Neuronal stem cell (in vitro differentiated cells): ENCODE measurements around the gene OR51B2.
"Not testable (repeated sequence)": the region's sequence is repeated elsewhere in the genome, so short reads cannot be mapped to it uniquely, and the experiment has no call there.

Experiments
- DNase-seq: peaks from one replicate; pipeline ENCODE4 v3.0.0-alpha.2; 2013; ENCODE audit warnings: low spot score
- H2AFZ ChIP-seq: one replicate; pipeline ENCODE4 v1.6.1; 2013; ENCODE audit warnings: mild to moderate bottlenecking, low read length, inconsistent platforms
- H2AK5ac ChIP-seq: 2 replicates; pipeline ENCODE4 v1.6.1; 2013; ENCODE audit warnings: low read depth, mild to moderate bottlenecking, inconsistent platforms, low read length, moderate library complexity, mixed read lengths
- H2BK120ac ChIP-seq: 2 replicates; pipeline ENCODE4 v1.6.1; 2013; ENCODE audit warnings: low read depth, mild to moderate bottlenecking, inconsistent platforms, low read length, moderate library complexity, mixed read lengths
- H2BK12ac ChIP-seq: one replicate; pipeline ENCODE4 v1.6.1; 2013; ENCODE audit warnings: low read length, inconsistent platforms
- H2BK15ac ChIP-seq: 2 replicates; pipeline ENCODE4 v1.6.1; 2013; ENCODE audit warnings: mild to moderate bottlenecking, low read length, inconsistent platforms, mixed read lengths
- H2BK5ac ChIP-seq: one replicate; pipeline ENCODE4 v1.6.1; 2013; ENCODE audit warnings: inconsistent platforms, mild to moderate bottlenecking, low read length, moderate library complexity
- H3K14ac ChIP-seq: one replicate; pipeline ENCODE4 v1.6.1; 2013; ENCODE audit warnings: low read length, inconsistent platforms
- H3K18ac ChIP-seq: 2 replicates; pipeline ENCODE4 v1.6.1; 2013; ENCODE audit warnings: low read length, inconsistent platforms
- H3K23ac ChIP-seq: 2 replicates; pipeline ENCODE4 v1.6.1; 2013; ENCODE audit warnings: low read depth, mild to moderate bottlenecking, mixed read lengths, low read length, inconsistent platforms; ENCODE audit not compliant: poor library complexity
- H3K27ac ChIP-seq: replicated peaks from 3 replicates; pipeline ENCODE4 v1.5.1; 2013; ENCODE audit warnings: low read length, inconsistent platforms
- H3K27me3 ChIP-seq, 3 experiments: 2 replicates each; pipeline ENCODE4 v1.6.1; 2013; ENCODE audit warnings: low read length in 3 of 3, mild to moderate bottlenecking in 2 of 3, inconsistent platforms in 1 of 3, low read depth in 1 of 3, mixed read lengths in 1 of 3, moderate library complexity in 1 of 3; ENCODE audit not compliant: control insufficient read depth in 3 of 3, insufficient read depth in 3 of 3
- H3K36me3 ChIP-seq, 2 donors: replicated peaks in 1 of 2; 2 replicates each; pipeline ENCODE4 v1.6.1; 2013; ENCODE audit warnings: low read length in 2 of 2; ENCODE audit not compliant: control insufficient read depth in 2 of 2, insufficient read depth in 2 of 2
- H3K4ac ChIP-seq: 2 replicates; pipeline ENCODE4 v1.6.1; 2013; ENCODE audit warnings: inconsistent platforms, mild to moderate bottlenecking, low read length, moderate library complexity
- H3K4me1 ChIP-seq, 2 donors: 1 replicate in 1 of 2; 2 replicates in 1 of 2; pipeline ENCODE4 v1.6.1; 2013; ENCODE audit warnings: low read length in 2 of 2, low read depth in 1 of 2; ENCODE audit not compliant: control insufficient read depth in 2 of 2, insufficient read depth in 1 of 2
- H3K4me2 ChIP-seq: one replicate; pipeline ENCODE4 v1.6.1; 2013; ENCODE audit warnings: mild to moderate bottlenecking, low read length, inconsistent platforms; ENCODE audit not compliant: insufficient read depth, poor library complexity, severe bottlenecking
- H3K4me3 ChIP-seq, 2 donors: 2 replicates each; pipeline ENCODE4 v1.5.1; 2013; ENCODE audit warnings: low read length in 2 of 2, mild to moderate bottlenecking in 2 of 2, inconsistent platforms in 1 of 2, moderate library complexity in 1 of 2
- H3K79me1 ChIP-seq: one replicate; pipeline ENCODE4 v1.6.1; 2013; ENCODE audit warnings: low read depth, mild to moderate bottlenecking, inconsistent platforms, low read length, moderate library complexity
- H3K9ac ChIP-seq: one replicate; pipeline ENCODE4 v1.6.1; 2013; ENCODE audit warnings: mild to moderate bottlenecking, low read depth, low read length, inconsistent platforms; ENCODE audit not compliant: poor library complexity
- H3K9me3 ChIP-seq, 2 donors: replicated peaks in 1 of 2; 2 replicates each; pipeline versions ENCODE3 to v1.6.1; 2013; ENCODE audit warnings: low read length in 2 of 2, mild to moderate bottlenecking in 2 of 2, inconsistent platforms in 1 of 2, low read depth in 1 of 2, mixed read lengths in 1 of 2, moderate library complexity in 1 of 2; ENCODE audit not compliant: control insufficient read depth in 2 of 2, insufficient read depth in 1 of 2
- H4K8ac ChIP-seq: one replicate; pipeline ENCODE4 v1.6.1; 2013; ENCODE audit warnings: low read depth, mild to moderate bottlenecking, inconsistent platforms, low read length, moderate library complexity
- H4K91ac ChIP-seq: one replicate; pipeline ENCODE4 v1.6.1; 2013; ENCODE audit warnings: low read length, low read depth, mild to moderate bottlenecking, inconsistent platforms; ENCODE audit not compliant: poor library complexity
- WGBS, 2 donors: extraction: QIAGEN DNeasy Blood & Tissue Kit; methylation state at CpG; one replicate each; pipeline ENCODE4 v1.1.7; 2013; ENCODE audit warnings: missing lambda C conversion rate in 2 of 2, mixed read lengths in 1 of 2; ENCODE audit not compliant: insufficient read length in 2 of 2, insufficient replicate concordance in 1 of 2; ENCODE audit errors: extremely low coverage in 2 of 2; 5-methylcytosine and 5-hydroxymethylcytosine counted together

Gene OR51B2

GRCh38 chr11:5313326-5314023 lies 10.6 kb downstream of the OR51B2 start:
- not testable (repeated sequence) for H3K9me3 ChIP-seq, H3K4me2 ChIP-seq, H3K4me3 ChIP-seq, H2AFZ ChIP-seq, H2AK5ac ChIP-seq, H3K27ac ChIP-seq, H3K4me1 ChIP-seq, H3K14ac ChIP-seq, H4K91ac ChIP-seq, H3K27me3 ChIP-seq, H2BK120ac ChIP-seq, H2BK15ac ChIP-seq, H3K79me1 ChIP-seq, H2BK12ac ChIP-seq, H2BK5ac ChIP-seq, DNase-seq, H4K8ac ChIP-seq, H3K18ac ChIP-seq, H3K23ac ChIP-seq, H3K4ac ChIP-seq, H3K9ac ChIP-seq, H3K36me3 ChIP-seq
- WGBS, 2 donors = no CpG with 5 or more reads among the region's 3 CpGs

- no peak for DNase-seq
- no peak overlapping the region for H2AFZ ChIP-seq
- H2BK120ac ChIP-seq = no peak overlapping the region
- H3K4me3 ChIP-seq = no peak overlapping the region
- no peak overlapping the region for H3K9ac ChIP-seq
- H3K18ac ChIP-seq = no peak overlapping the region
- H2AK5ac ChIP-seq = no peak overlapping the region
- no peak overlapping the region for H3K4ac ChIP-seq
- no peak overlapping the region for H3K23ac ChIP-seq
- no peaks in the 10 kb centered on the region for H3K27me3 ChIP-seq
- H3K27ac ChIP-seq = no peak overlapping the region
- H3K36me3 ChIP-seq = no peaks in the 10 kb centered on the region
- H2BK5ac ChIP-seq = no peak overlapping the region
- no peak overlapping the region for H4K8ac ChIP-seq
- no peaks in the 10 kb centered on the region for H3K4me1 ChIP-seq
- H2BK15ac ChIP-seq = no peak overlapping the region
- no peaks in the 10 kb centered on the region for H3K79me1 ChIP-seq
- no peak overlapping the region for H2BK12ac ChIP-seq
- H3K4me2 ChIP-seq = no peak overlapping the region
- no peak overlapping the region for H4K91ac ChIP-seq
- no peak overlapping the region for H3K14ac ChIP-seq
- no CpG with 5 or more reads among the region's 1 CpG for WGBS, 2 donors
- no peaks in the 10 kb centered on the region for H3K9me3 ChIP-seq
These were observed 13.7 kb downstream of the OR51B2 start for GRCh38 chr11:5310423-5310822.

- no peak overlapping the region for H3K23ac ChIP-seq
- no peak overlapping the region for H3K4ac ChIP-seq
- H3K36me3 ChIP-seq = no peaks in the 10 kb centered on the region
- H3K4me2 ChIP-seq = no peak overlapping the region
- H3K4me3 ChIP-seq = no peak overlapping the region
- H3K79me1 ChIP-seq = no peaks in the 10 kb centered on the region
- H4K8ac ChIP-seq = no peak overlapping the region
- H3K9me3 ChIP-seq = no peaks in the 10 kb centered on the region
- DNase-seq = no peak
- no peak overlapping the region for H2BK120ac ChIP-seq
- H2AK5ac ChIP-seq = no peak overlapping the region
- no peaks in the 10 kb centered on the region for H3K4me1 ChIP-seq
- no peak overlapping the region for H2BK12ac ChIP-seq
- no peak overlapping the region for H3K27ac ChIP-seq
- H2BK15ac ChIP-seq = no peak overlapping the region
- WGBS, 2 donors = no CpG with 5 or more reads among the region's 2 CpGs
- no peak overlapping the region for H3K18ac ChIP-seq
- no peak overlapping the region for H4K91ac ChIP-seq
- no peak overlapping the region for H3K14ac ChIP-seq
- H2BK5ac ChIP-seq = no peak overlapping the region
- no peaks in the 10 kb centered on the region for H3K27me3 ChIP-seq
- no peak overlapping the region for H3K9ac ChIP-seq
- no peak overlapping the region for H2AFZ ChIP-seq
These were observed 16.7 kb downstream of the OR51B2 start for GRCh38 chr11:5307256-5308019.

GRCh38 chr11:5304046-5304445 lies 20.1 kb downstream of the OR51B2 start:
- Histone ChIP-seq H3K23ac (no peak overlapping the region), H2AFZ (no peak overlapping the region), H3K4me1 (no peaks in the 10 kb centered on the region), H3K79me1 (no peaks in the 10 kb centered on the region), H3K9me3 (peaks cover 0 to 2% of the 10 kb centered on the region in 2 donors), H2AK5ac (no peak overlapping the region), H3K4ac (no peak overlapping the region), H3K36me3 (no peaks in the 10 kb centered on the region), H3K27ac (no peak overlapping the region), H2BK5ac (no peak overlapping the region), H4K91ac (no peak overlapping the region), H4K8ac (no peak overlapping the region), H3K4me3 (no peak overlapping the region), H2BK15ac (no peak overlapping the region), H3K27me3 (no peaks in the 10 kb centered on the region), H2BK120ac (no peak overlapping the region), H2BK12ac (no peak overlapping the region), H3K9ac (no peak overlapping the region), H3K4me2 (no peak overlapping the region), H3K18ac (no peak overlapping the region), H3K14ac (no peak overlapping the region)
- DNase-seq = no peak
- no CpG with 5 or more reads among the region's 1 CpG for WGBS, 2 donors
